Peyer's patch (tissue), 4 donors: ENCODE measurements around the gene SKA3.

ENCODE experiments used
- POLR2A ChIP-seq, 2 donors: fragments of 450-650 bp; IDR thresholded peaks; one replicate each; pipeline ENCODE4 v1.5.1; 2017; ENCODE audit warnings: antibody characterized with exemption in 2 of 2, mild to moderate bottlenecking in 2 of 2, moderate library complexity in 2 of 2
- TF ChIP-seq, protein P1 (sequence below), 6 experiments: fragments of 450-650 bp in 4 of 6; fragments of 200-600 bp in 2 of 6; sonication (generic) in 1 of 6; IDR thresholded peaks; one replicate each; pipeline ENCODE4 v1.5.1; 2017 to 2019; ENCODE audit warnings: antibody characterized with exemption in 6 of 6, mild to moderate bottlenecking in 3 of 6, moderate library complexity in 1 of 6

DNA sequence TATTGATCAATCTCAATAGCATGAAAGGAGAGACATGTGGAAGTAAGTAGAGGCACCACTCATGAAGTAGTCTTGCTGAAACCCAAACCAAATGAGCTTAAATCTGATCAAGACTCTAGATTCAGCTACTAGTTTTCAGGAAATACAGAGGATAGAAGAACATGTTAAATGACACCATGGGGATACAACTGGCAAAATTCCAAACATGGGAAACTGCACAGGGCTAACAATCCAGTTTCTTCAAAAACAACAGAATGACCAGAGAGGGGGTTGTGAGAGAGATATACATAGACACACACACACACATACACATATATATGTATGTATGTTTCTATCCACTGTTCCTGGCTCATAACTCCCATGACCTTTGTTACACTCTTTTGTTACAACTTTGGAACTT, 44.9 kb upstream of the SKA3 start:
- TF ChIP-seq, protein P1, sequence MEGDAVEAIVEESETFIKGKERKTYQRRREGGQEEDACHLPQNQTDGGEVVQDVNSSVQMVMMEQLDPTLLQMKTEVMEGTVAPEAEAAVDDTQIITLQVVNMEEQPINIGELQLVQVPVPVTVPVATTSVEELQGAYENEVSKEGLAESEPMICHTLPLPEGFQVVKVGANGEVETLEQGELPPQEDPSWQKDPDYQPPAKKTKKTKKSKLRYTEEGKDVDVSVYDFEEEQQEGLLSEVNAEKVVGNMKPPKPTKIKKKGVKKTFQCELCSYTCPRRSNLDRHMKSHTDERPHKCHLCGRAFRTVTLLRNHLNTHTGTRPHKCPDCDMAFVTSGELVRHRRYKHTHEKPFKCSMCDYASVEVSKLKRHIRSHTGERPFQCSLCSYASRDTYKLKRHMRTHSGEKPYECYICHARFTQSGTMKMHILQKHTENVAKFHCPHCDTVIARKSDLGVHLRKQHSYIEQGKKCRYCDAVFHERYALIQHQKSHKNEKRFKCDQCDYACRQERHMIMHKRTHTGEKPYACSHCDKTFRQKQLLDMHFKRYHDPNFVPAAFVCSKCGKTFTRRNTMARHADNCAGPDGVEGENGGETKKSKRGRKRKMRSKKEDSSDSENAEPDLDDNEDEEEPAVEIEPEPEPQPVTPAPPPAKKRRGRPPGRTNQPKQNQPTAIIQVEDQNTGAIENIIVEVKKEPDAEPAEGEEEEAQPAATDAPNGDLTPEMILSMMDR (IDR thresholded peaks at IDR 0.05), result no peak
- no peak for TF ChIP-seq POLR2A (IDR thresholded peaks at IDR 0.05)
